HG02885 (cell line): ENCODE data around the gene WIPF2.
"Not testable (repeated sequence)": the region's sequence is repeated elsewhere in the genome, so short reads cannot be mapped to it uniquely, and the experiment has no call there.

Experiments
- ATAC-seq: cut with Tn5 transposase; IDR thresholded peaks from one replicate; pipeline ENCODE4 v1.9.1; 2021; ENCODE audit warnings: mild to moderate bottlenecking; ENCODE audit not compliant: unreplicated experiment, poor library complexity

WIPF2 gene

DNA sequence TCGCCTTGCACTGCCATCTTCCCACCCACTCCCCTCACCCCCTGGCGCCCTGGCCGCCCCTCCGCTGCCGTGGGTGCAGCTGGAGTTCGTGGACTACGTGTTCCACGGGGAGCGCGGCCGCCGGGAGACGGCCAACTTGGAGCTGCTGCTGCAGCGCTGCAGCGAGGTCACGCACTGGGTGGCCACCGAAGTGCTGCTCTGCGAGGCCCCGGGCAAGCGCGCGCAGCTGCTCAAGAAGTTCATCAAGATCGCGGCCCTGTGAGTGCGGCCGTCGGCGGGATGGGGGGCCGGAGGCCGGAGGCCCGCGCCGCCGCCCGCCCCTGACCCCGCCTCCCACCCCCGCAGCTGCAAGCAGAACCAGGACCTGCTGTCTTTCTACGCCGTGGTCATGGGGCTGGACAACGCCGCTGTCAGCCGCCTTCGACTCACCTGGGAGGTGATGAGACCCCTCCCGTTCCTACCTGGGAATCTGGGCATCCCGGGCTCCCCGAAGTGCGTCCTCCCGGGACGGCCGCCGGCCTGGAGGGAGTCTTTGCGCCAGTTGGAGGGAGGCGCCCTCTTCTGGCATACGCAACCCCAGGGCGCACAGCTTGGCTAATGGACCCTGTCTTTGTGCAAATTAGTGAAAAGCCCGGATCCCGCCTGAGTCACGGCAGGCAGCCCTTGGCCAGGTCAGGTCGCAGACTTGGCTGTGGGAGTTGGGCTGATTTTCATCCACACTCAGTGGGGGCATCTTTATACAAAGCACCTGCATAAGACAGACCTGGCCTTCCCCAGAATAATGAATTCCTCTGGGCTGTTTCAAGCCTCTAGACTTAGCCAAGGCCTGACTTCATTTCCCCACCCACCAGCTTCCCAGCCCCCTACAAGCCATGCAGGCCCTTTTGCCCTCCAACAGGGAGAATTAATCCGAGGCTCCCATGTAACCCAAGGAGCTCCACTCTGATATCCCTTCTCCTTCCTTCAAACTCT lies 27.6 kb upstream of the WIPF2 start:
- ATAC-seq = peak; percentile 67

DNA sequence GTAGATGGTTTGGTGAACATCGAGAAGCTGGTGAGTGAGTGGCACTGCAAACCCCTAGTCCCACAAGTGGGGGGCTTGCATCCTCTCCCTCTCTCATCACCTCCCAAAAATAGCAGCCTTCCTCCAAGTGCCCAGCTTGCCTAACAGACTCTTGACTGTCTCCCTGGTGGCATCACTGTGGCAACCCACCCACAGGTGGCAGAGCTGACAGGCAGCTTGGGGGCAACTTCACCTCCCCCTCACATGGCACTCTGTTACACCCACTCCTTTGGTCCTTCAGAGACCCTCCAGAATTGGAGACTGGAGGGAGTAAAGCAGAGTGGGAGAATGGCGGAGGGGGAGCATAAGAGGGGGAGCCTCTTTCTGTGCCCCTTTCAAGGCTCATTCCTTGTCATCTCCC lies 26.1 kb upstream of the WIPF2 start:
- no peak for ATAC-seq

DNA sequence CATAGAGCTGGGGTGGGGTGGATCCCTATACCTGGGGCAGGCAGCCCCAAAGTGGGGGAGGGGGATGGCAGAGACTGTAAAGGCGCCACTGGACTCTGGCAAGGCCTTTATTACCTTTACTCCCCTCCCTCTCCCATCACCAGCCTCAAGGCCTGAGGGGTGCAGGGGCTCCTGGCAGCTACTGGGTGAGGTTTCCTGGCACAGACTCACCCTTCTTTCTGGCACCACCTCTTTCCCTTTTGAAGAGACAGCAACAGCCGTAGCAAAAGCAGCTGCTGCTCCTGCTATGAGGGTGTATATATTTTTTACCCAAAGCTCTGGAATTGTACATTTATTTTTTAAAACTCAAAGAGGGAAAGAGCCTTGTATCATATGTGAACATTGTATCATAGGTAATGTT lies 24.3 kb upstream of the WIPF2 start:
- no peak for ATAC-seq

DNA sequence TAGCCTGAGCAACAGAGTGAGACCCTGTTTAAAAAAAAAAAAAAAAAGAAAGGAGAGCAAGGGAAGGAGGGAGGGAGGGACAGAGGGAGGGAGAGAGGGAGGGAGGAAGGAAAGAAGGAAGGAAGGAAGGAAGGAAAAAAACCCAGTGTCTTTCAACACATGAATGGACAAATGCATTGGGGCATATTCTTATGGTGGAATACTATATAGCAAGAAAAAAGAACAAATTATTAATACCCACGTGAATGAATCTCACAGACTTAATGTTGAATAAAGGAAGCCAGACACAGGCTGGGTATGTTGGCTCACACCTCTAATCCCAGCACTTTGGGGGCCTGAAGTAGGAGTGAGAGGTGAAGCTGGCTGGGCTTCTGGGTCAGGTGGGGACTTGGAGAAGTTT lies 21.6 kb upstream of the WIPF2 start:
- ATAC-seq = no peak

DNA sequence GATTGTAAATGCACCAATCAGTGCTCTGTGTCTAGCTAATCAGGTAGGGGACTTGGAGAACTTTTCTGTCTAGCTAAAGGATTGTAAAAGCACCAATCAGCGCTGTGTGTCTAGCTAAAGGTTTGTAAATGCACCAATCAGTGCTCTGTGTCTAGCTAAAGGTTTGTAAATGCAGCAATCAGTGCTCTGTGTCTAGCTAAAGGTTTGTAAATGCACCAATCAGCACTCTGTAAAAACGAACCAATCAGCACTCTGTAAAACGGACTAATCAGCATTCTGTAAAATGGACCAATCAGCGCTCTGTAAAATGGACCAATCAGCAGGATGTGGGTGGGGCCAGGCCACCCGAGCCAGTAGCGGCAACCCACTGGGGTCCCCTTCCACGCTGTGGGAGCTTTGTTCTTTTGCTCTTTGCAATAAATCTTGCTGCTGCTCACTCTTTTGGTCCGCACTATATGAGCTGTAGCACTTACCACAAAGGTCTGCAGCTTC lies 21.1 kb upstream of the WIPF2 start:
- ATAC-seq = not testable (repeated sequence)

DNA sequence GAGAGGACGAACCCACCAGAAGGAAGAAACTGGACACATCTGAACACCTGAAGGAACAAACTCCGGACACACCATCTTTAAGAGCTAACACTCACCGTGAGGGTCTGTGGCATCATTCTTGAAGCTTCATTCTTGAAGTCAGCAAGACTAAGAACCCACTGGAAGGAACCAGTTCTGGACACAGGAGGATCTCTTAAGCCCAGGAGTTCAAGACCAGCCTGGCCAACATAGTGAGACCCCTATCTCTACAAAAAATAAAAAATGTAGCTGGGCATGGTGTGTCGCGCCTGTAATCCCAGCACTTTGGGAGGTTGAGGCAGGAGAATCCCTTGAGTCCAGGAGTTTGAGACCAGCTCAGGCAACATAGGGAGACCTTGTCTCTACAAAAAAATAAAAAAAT lies 20.5 kb upstream of the WIPF2 start:
- no peak for ATAC-seq

DNA sequence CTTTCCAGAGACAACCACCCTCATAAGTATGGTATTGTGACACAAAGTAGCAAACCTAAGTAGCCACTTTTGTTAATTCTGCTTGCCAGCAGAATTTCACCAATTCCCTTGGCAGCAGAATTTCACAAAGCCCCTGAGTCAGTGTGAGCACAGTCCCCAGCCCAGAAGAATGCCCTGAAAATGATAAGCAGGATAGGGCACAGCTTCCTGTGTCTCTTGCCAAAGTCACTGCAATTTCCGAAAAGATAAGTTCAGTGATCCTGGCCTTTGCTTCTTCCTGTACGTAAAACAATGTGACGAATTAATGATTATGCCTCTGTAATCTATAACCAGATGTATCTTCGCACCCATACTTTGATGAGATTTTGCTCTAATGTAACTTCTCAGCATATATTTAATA lies 16.0 kb upstream of the WIPF2 start:
- ATAC-seq = no peak

DNA sequence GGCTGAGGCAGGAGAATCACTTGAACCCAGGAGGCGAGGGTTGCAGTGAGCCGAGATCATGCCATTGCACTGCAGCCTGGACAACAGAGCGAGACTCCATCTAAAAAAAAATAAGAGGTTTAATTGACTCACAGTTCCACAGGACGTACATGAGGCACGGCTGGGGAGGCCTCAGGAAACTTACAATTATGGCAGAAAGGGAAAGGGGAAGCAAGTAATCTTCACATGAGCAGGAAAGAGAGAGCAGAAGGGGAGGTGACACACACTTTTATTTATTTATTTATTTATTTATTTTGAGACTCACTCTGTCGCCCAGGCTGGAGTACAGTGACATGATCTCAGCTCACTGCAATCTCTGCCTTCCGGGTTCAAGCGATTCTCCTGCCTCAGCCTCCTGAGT lies 12.9 kb upstream of the WIPF2 start:
- not testable (repeated sequence) for ATAC-seq

DNA sequence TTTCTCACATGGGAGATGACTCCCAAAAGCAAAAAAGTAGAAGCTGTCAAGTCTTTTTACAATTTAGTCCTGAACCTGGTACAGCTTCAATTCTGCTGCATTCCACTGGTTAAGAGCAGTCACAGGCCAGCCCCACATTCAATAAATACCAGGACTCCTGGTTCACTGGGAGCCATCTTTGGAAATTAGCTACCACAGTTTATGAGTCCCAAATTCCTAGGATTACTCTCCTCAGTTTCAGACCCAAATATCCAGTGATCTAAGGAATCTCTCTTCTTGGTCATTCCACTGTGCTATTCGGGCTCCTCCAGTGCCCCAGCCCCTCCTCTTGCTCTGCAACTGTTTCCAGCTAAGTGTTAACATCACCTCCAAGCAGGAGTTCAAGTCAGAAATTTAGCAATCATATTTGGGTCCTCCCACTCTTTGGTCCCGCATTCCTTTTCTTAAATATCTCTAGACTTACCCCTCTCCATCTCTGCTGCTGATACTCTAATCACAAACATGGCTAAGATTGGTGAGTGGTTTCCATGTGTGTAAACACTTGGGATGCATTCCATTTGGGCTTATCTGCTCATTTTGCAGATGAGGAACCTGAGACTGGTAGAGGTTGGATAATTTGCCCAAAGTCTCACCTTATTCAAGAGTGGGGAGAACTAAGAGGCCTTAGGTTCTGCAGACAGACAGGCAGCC lies 9.6 kb upstream of the WIPF2 start:
- ATAC-seq = no peak

DNA sequence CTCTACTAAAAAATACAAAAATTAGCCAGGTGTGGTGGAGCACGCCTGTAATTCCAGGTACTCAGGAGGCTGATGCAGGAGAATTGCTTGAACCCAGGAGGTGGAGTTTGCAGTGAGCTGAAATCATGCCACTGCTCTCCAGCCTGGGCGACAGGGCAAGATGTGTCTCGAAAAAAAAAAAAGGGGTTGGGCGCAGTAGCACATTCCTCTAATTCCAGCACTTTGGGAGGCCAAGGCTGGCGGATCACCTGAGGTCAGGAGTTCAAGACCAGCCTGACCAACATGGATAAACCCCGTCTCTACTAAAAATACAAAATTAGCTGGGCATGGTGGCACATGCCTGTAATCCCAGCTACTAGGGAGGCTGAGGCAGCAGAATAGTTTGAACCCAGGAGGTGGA lies 5.2 kb upstream of the WIPF2 start:
- not testable (repeated sequence) for ATAC-seq

DNA sequence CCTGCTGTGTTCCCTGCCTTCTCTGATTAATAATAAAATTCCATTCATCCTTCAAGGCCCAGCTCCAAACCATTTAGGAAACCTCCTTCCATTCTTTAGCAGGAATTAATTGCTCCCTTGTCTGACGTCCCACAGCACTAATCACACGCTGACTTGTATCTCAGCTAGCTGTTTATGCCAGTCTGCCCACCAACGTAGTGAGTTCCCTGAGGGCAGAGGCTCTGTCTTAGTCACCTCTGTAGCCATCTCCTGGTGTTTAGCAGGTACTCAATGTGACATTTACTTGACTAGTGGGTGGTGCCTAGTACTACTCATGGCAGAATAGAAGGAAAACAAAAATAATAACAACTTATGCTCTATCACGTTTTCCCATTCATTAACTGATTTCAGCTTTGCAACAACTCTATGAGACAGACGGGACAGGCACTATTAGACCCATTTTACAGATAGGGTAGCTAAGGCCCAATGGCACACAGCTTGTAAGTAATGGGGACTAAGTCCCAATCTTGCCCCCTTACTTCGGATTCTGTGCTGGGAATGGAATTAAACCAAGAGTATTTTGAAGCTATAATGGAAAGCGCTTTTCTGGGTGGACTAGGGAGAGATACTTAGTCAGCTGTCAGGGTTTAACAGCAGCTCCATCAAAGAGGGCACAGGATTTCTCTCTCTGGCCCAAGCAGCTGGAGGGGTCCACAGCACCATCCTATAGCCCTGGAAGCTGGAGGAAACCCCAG lies 931 bp upstream of the WIPF2 start:
- no peak for ATAC-seq

DNA sequence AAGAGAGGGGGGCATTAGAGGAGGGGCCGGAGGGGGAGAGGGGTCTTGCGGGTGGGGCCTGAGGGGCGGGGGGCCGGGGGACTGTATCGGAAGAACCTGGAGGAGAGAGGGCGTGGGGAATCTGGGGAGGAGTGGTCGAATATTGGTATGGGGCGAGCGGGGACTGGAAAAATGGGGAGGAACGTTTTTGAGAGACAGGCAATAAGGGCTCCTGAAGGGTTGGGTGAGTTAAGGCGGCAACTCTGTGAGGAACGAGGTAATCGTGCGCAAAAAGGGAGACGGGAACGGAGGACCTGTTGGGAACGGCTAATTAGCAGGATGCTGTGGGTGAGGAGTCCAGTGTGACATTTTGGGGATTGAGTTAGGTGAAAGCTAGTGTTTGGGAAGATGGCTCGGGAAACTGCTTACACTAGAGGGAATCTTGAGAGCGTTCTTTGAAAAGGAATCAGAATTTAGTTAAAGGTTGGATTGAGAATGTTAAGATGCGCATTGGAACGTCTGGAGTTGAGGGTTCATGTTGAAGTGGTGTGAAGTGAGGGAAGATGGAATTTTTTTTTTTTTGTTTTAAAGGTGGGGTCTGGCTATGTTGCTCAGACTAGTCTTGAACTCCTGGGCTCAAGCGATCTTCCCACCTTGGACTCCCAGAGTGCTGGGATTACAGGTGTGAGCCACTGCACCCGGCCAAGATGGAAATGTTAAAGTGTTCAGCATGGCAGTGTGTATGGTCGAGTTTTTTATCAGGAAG lies 662 bp downstream of the WIPF2 start:
- no peak for ATAC-seq

DNA sequence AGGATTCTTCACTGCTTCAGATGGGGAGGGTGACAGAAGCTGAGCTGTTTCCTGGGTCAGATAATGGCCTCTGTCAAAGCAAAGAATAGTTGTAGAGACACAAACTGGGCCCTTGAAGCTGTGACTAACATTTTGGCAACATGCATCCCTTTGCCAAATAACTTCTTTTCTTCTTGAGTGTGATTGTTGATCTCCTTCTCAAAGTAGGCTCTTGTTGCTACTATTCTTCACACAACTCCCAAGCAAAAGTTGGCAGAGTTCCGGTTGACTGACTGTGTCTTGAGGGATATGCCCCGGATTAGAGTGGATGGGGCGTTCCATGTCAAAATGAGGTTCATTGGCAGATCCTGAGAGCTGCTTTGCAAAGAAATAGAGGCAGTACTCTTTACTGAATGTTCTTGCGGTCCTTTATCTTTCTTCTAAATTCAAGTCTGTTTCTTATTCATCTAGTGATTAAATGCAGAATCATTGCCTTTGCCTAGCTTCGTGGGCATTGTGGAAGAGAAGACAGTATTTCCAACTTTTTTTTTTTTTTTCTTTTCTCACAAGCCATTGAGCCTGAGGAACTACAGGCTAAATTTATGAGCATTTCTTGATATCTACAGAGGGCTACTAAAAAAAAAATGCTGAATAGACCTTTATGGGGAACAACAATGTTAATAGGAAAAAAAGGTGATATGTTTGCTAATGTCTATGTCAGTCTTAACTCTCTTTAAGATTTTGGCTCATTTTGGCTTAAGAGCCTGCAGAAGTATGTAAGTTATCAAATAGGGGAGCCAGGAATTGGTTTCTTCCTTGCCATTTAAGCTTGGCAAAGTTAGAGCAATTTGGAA lies 5.8 kb downstream of the WIPF2 start:
- ATAC-seq = no peak

DNA sequence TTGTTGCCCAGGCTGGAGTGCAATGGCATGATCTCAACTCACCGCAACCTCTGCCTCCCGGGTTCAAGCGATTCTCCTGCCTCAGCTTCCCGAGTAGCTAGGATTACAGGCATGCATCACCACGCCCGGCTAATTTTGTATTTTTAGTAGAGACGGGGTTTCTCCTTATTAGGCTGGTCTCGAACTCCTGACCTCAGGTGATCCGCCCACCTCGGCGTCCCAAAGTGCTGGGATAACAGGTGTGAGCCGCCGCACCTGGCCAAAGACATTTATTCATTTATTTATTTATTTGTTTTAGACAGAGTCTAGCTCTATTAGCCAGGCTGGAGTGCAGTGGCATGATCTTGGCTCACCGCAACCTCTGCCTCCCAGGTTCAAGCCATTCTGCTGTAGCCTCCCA lies 10.0 kb downstream of the WIPF2 start:
- ATAC-seq = not testable (repeated sequence)

DNA sequence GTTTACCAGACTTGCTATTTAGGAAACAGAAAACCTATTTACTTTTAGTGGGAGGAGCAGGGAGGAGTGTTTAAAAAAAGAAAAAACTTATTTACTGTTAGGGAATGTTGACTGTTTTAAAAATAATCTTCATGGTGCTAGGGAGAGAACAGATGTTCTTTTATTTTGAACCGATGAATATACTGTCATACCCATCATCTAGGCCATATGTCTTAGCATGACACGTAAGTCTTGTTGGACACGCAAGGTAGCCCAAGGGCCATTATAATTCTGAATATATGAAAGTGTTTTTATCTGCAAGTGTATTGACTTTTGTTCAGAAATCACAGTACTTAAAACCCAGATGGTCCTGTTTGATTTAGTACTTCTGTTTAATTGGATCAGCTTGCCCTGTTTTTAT lies 11.6 kb downstream of the WIPF2 start:
- no peak for ATAC-seq

DNA sequence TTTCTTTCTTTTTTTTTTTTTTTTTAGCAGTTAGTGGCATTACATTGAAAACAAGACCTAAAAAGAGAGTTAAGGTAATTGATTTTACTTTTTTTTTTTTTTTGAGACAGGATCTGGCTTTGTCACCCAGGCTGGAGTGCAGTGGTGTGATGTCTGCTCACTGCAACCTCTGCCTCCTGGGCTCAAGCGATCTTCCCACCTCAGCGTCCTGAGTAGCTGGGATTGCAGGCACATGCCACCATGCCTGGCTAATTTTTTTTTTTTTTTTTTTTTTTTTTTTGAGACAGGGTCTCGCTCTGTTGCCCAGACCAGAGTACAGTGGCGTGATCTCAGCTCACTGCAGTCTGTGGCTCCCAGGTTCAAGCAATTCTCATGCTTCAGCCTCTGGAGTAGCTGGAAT lies 12.8 kb downstream of the WIPF2 start:
- not testable (repeated sequence) for ATAC-seq

DNA sequence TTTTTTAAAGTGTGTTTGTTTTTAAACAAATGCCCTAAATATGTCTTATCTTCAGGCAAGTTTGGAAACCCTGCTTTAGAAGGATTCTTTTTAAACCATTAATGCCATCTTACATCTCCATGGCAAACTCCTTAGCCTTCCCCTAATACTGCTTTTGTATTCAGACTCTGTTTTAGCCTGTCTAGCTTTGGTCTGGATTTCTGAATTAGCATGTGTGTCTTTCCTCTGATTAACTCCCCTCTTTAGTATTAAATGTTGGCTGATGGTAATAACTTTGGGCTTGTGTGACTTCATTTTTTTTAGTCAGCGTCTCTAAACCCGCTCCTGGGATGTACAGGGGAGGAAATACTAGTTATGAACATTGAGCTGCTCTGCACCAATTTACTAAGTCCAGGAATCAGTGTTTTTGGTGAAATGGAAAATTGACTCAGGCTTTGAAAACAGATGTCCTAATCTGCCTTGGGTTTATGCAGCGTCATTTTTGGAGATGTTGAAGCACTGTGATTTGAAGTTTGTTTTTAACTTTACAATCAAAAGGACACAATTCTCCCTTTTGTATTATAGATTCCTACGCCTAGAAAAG lies 22.2 kb downstream of the WIPF2 start:
- ATAC-seq = no peak

DNA sequence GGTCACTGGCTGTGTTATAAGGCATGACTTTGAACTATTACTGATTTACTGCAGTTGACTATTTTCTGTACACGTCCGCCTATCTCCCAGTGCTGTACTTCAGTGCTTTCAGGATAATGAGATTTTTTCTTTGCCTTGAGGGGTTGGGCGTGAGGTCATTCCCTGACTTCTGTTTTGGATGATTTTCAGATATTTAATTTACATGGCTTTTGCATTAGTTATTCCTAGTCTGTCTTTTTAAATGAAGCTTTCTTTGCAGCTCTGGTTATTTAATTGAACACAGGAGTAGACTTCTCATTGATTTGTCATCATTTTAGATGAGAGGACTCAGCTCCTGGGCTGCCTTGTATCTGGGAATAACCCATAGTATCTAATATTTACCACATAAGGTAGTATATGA lies 23.7 kb downstream of the WIPF2 start:
- ATAC-seq = no peak

DNA sequence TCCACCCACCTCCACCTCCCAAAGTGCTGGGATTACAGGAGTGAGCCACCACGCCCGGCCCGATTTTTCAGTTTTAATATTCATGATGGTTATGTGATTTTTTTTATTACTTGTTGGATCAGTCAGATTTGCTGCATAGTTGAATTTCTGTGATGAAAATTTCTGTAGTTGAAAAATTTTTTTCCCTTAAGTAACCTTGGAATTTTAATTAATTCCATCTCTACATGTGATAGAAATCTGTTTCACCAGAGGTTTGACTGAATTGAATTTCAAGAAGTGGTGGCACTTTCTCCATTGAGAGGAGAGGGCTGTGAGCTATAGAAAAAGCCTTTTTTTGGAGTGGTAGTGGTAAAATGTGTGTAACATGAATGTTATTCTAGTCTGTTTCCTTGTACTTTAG lies 24.7 kb downstream of the WIPF2 start:
- ATAC-seq = no peak
